ENCODE results near the gene KRT73. TPM values are rescaled to one million over a fixed set of nuclear protein-coding genes. Genes with fewer than 3 reads are reported as not detected.

Gene KRT73
- polyA plus RNA-seq, 1 experiment, result not detected

DNA sequence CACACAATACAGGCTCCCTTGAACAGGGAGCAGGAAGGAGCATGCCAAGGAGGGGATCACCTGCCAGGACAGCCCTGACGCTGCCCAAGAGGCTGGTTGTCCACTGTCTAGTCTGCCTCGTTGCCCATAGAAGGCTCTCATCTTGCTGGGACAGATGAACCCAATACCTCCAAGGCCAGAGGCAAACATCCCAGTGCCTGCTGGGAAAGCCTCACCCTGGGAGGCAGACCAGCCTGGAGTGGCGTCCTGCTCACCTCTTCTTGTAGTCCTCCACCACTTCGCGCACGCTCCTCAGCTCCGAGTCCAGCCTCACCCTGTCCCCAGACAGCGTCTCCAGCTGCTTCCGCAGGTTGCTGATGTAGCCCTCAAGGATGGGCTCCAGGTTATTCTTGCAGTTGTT is 2.4 kb downstream of the KRT73 start:
- Histone ChIP-seq H3K27me3 (ENCODE audit: control insufficient read depth, insufficient read depth, low read length) (peaks cover 9% of the 10 kb centered on the region), H3K36me3 (ENCODE audit: control insufficient read depth, insufficient read depth, low read length) (no peaks in the 10 kb centered on the region), H3K4me3 (ENCODE audit: low read depth, low read length) (no peak overlapping the region)
- ChIA-PET CTCF (no interaction called here), POLR2A (no interaction called here)
- no peak for DNase-seq (ENCODE audit: low read depth)
- TF ChIP-seq, protein P1, sequence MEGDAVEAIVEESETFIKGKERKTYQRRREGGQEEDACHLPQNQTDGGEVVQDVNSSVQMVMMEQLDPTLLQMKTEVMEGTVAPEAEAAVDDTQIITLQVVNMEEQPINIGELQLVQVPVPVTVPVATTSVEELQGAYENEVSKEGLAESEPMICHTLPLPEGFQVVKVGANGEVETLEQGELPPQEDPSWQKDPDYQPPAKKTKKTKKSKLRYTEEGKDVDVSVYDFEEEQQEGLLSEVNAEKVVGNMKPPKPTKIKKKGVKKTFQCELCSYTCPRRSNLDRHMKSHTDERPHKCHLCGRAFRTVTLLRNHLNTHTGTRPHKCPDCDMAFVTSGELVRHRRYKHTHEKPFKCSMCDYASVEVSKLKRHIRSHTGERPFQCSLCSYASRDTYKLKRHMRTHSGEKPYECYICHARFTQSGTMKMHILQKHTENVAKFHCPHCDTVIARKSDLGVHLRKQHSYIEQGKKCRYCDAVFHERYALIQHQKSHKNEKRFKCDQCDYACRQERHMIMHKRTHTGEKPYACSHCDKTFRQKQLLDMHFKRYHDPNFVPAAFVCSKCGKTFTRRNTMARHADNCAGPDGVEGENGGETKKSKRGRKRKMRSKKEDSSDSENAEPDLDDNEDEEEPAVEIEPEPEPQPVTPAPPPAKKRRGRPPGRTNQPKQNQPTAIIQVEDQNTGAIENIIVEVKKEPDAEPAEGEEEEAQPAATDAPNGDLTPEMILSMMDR (IDR thresholded peaks at IDR 0.05; ENCODE audit: insufficient read depth, low read depth, low read length), result no peak

DNA sequence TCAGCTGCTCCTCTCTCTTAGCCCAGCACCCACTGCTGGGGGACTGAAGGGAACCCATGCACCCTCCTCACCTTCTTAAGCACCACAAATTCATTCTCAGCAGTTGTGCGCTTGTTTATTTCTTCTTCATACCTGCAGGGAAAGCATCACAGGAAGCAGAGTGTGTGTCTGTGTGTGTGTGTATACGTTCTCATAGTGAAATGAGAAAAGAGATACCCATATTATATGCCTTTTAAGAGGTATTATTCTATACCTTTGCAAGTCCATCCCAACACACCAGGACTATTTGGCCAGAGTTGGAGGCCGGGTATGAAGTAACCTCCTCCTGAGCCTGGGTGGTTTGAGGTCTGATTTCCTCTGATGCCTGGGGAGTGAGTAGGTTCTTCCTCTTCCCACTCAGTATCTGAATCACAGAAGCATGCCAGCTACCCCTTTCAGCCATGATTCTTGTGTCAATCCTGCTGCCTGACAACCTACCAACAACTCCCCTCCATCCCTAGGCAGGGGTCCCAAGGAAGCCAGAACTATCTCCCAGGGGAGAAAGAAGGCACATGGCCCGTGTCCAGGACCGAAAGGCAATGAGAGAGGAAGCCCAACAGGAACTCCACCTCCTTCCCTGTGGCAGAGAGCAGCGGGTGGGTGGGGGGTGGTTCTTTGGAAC is 3.0 kb downstream of the KRT73 start:
- CTCF ChIA-PET, result no interaction called here
- POLR2A ChIA-PET, result no interaction called here
- TF ChIP-seq, protein P1 (IDR thresholded peaks at IDR 0.05; ENCODE audit: insufficient read depth, low read depth, low read length), result no peak
- H3K4me3 ChIP-seq (ENCODE audit: low read depth, low read length), result no peak overlapping the region
- no peaks in the 10 kb centered on the region for H3K36me3 ChIP-seq (ENCODE audit: control insufficient read depth, insufficient read depth, low read length)
- peaks cover 9% of the 10 kb centered on the region for H3K27me3 ChIP-seq (ENCODE audit: control insufficient read depth, insufficient read depth, low read length)
- DNase-seq (ENCODE audit: low read depth), result no peak

DNA sequence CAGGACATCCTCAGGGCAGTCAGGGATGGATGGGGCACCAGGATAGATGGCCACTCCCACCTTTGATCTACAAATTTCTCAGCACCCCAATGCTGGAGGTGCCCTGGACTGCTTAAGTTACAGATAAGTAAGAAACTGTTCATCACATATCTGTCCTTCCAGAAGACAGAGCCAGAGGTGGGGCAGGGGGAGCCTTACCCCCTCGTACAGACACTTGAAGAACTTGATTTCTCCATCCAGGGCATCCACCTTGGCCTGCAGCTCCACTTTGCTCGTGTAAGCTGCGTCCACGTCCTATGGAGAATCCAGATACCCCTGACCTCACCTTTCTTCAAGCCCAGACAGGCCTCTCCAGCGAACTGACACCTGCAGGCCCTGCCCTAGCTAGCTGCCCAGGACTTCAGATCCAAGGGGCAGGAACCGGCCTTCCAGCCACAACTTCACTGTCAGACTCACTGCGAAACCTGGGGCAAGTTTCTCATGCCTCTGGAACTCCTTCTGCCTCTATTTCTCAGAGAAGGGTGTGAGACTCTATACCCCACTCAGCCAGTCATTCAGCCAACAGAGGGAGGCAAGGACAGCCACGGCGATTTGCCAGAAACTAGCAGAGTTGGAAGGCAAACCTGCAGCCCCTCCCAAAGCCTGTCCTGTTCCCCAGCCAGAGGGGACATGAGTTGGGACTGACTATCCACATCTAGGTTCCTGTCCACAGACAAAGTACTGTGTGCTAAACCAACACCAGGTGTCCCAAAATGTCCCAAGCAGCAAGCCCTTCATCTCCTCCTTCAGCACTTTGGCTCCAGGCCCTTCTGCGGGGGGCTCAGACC is 3.8 kb downstream of the KRT73 start:
- peaks cover 11% of the 10 kb centered on the region for H3K27me3 ChIP-seq (ENCODE audit: control insufficient read depth, insufficient read depth, low read length)
- POLR2A ChIA-PET, result no interaction called here
- no peak for DNase-seq (ENCODE audit: low read depth)
- no peaks in the 10 kb centered on the region for H3K36me3 ChIP-seq (ENCODE audit: control insufficient read depth, insufficient read depth, low read length)
- no peak overlapping the region for H3K4me3 ChIP-seq (ENCODE audit: low read depth, low read length)
- TF ChIP-seq, protein P1 (IDR thresholded peaks at IDR 0.05; ENCODE audit: insufficient read depth, low read depth, low read length), result no peak
- CTCF ChIA-PET, result no interaction called here

DNA sequence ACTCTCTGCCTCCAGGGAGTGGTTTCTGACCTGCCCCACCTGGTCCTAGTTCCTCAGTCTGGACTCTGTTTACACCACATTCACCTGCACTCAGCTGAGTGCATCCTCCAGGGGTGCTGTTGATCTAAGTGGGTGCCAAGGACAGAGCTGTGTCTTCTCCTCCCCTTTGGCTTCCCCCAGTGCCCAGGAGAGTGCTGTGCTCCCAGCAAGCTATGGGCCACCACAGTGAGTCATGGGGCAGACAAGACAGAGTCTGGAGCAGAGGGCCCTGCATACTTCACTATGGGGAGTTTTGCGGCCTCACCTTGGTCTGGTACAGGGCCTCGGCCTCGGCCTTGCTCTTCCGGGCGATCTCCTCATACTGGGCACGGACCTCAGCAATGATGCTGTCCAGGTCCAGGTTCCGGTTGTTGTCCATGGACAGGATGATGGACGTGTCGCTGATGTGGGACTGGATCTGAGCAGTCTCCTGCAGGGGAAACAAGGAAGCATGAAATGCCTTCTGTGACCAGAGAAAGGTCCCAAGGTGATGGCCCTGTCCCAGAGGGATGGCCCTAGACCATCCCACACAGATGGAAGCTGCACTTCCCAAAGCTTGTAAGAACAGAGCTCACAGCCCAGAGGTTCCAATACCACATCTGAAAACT is 4.9 kb downstream of the KRT73 start:
- DNase-seq (ENCODE audit: low read depth), result no peak
- ChIA-PET POLR2A (no interaction called here), CTCF (interaction anchor here (1.0 kb wide), 1 partner anchor 257 kb away, joined by 3 read pairs; no protein-coding TSS in a partner anchor)
- no peaks in the 10 kb centered on the region for H3K36me3 ChIP-seq (ENCODE audit: control insufficient read depth, insufficient read depth, low read length)
- peaks cover 14% of the 10 kb centered on the region for H3K27me3 ChIP-seq (ENCODE audit: control insufficient read depth, insufficient read depth, low read length)
- H3K4me3 ChIP-seq (ENCODE audit: low read depth, low read length), result no peak overlapping the region
- TF ChIP-seq, protein P1 (IDR thresholded peaks at IDR 0.05; ENCODE audit: insufficient read depth, low read depth, low read length), result no peak

Measured in BJ (cell line).